ENCODE data around the gene GNG4. TPM values are rescaled to one million over a fixed set of nuclear protein-coding genes. Genes with fewer than 3 reads are reported as not detected.

Gene GNG4
- total RNA-seq (2014; rRNA removed; shearing (Covaris generic)) (0.32 and 2.0 TPM in 2 replicates), polyA plus RNA-seq (2016; fragmentation: Nextera tagmentation; extraction: Ambion mirVana) (1.2 and 1.6 TPM in 2 replicates)

GRCh38 chr1:235649368-235650163 lies at the start of gene GNG4:
Gene GNG4 (minus strand): TSS chr1:235649784. CDS start chr1:235583838, 65,946 bp downstream.
- H3K36me3 ChIP-seq (ENCODE audit: low read depth) = no peaks in the 10 kb centered on the region
- H3K4me3 ChIP-seq = peak within 1 kb of the TSS; percentile 67
- peaks cover 32% of the 10 kb centered on the region for H3K27me3 ChIP-seq (replicated peaks; ENCODE audit: insufficient read depth)
- H3K9me2 ChIP-seq (ENCODE audit: insufficient read depth) = no peaks in the 10 kb centered on the region
- DNase-seq = peak; percentile 48
- TF ChIP-seq EZH2phosphoT487 (IDR thresholded peaks at IDR 0.05; ENCODE audit: insufficient read depth, low read depth) = no peak
- TF ChIP-seq EZH2 (IDR thresholded peaks at IDR 0.05; ENCODE audit: insufficient read depth, poor library complexity, severe bottlenecking) = peak; percentile 75
- peak within 1 kb of the TSS; percentile 11 for H2AFZ ChIP-seq
- no peaks in the 10 kb centered on the region for H3K4me1 ChIP-seq (ENCODE audit: insufficient read depth)
- H4K20me1 ChIP-seq (ENCODE audit: insufficient read depth) = no peaks in the 10 kb centered on the region
- H3K27ac ChIP-seq = no peak within 1 kb of the TSS
- WGBS, 2 experiments (ENCODE audit: low coverage in 1 of 2, low lambda C conversion rate in 2 of 2, missing lambda C conversion rate in 2 of 2) = 1 to 4% methylated on average over 25 to 52 of the region's 111 CpGs
- H3F3A ChIP-seq (ENCODE audit: insufficient read depth) = no peaks in the 10 kb centered on the region
- no peaks in the 10 kb centered on the region for H3K9me3 ChIP-seq (ENCODE audit: low read depth)
- peak within 1 kb of the TSS; percentile 60 for H3K4me2 ChIP-seq (ENCODE audit: unreplicated experiment)
- H3K79me2 ChIP-seq (ENCODE audit: insufficient read depth) = no peaks in the 10 kb centered on the region
- H3K9ac ChIP-seq = no peak within 1 kb of the TSS
- in situ Hi-C loops (cut with MboI) = no loop called here

DNA sequence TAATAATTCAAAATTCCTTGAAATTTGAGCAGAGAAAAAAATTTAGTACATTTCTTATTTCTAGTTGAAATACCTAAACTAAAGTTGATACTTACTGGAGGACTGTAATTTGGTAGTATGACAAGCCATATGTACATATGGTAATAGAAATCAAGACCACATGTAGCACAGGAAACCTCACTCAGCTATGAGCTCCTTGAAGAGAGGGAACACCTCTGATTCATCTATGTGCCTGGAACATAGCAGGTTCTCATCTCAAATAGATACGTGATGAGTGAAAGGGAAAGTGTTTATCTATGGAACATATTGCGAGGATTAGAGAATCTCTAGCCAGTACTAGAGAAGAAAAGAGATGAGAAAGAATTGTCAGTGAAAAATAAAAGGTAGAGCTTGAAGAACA lies 47.9 kb upstream of the GNG4 start:
- Histone ChIP-seq H3K36me3 (ENCODE audit: low read depth) (no peaks in the 10 kb centered on the region), H3K27me3 (replicated peaks; ENCODE audit: insufficient read depth) (no peaks in the 10 kb centered on the region), H3K27ac (no peak overlapping the region), H3K4me1 (ENCODE audit: insufficient read depth) (no peaks in the 10 kb centered on the region), H4K20me1 (ENCODE audit: insufficient read depth) (no peaks in the 10 kb centered on the region), H3K9me3 (ENCODE audit: low read depth) (no peaks in the 10 kb centered on the region), H3K4me2 (ENCODE audit: unreplicated experiment) (no peak overlapping the region), H3K9me2 (ENCODE audit: insufficient read depth) (no peaks in the 10 kb centered on the region), H2AFZ (no peak overlapping the region), H3F3A (ENCODE audit: insufficient read depth) (no peaks in the 10 kb centered on the region), H3K4me3 (no peak overlapping the region), H3K9ac (no peak overlapping the region), H3K79me2 (ENCODE audit: insufficient read depth) (no peaks in the 10 kb centered on the region)
- TF ChIP-seq EZH2 (IDR thresholded peaks at IDR 0.05; ENCODE audit: insufficient read depth, poor library complexity, severe bottlenecking) (no peak), EZH2phosphoT487 (IDR thresholded peaks at IDR 0.05; ENCODE audit: insufficient read depth, low read depth) (no peak)
- in situ Hi-C loops (cut with MboI) = no loop called here
- WGBS, 2 experiments (ENCODE audit: low coverage in 1 of 2, low lambda C conversion rate in 2 of 2, missing lambda C conversion rate in 2 of 2) = 91 to 92% methylated on average over 2 of the region's 2 CpGs
- DNase-seq = no peak

GRCh38 chr1:235689356-235689755 lies 39.8 kb upstream of the GNG4 start:
- Histone ChIP-seq H3K9me2 (ENCODE audit: insufficient read depth) (no peaks in the 10 kb centered on the region), H3K9ac (no peak overlapping the region), H3K9me3 (ENCODE audit: low read depth) (no peaks in the 10 kb centered on the region), H3K27ac (no peak overlapping the region), H2AFZ (no peak overlapping the region), H3K4me1 (ENCODE audit: insufficient read depth) (no peaks in the 10 kb centered on the region), H3K36me3 (ENCODE audit: low read depth) (peaks cover 5% of the 10 kb centered on the region; the same call in 1 of the 2 replicates), H3F3A (ENCODE audit: insufficient read depth) (no peaks in the 10 kb centered on the region), H3K4me3 (no peak overlapping the region), H3K79me2 (ENCODE audit: insufficient read depth) (no peaks in the 10 kb centered on the region), H3K27me3 (replicated peaks; ENCODE audit: insufficient read depth) (no peaks in the 10 kb centered on the region), H4K20me1 (ENCODE audit: insufficient read depth) (no peaks in the 10 kb centered on the region), H3K4me2 (ENCODE audit: unreplicated experiment) (no peak overlapping the region)
- in situ Hi-C loops (cut with MboI) = no loop called here
- DNase-seq = no peak
- 93 to 96% methylated on average over 4 of the region's 4 CpGs for WGBS, 2 experiments (ENCODE audit: low coverage in 1 of 2, low lambda C conversion rate in 2 of 2, missing lambda C conversion rate in 2 of 2)
- TF ChIP-seq EZH2phosphoT487 (IDR thresholded peaks at IDR 0.05; ENCODE audit: insufficient read depth, low read depth) (no peak), EZH2 (IDR thresholded peaks at IDR 0.05; ENCODE audit: insufficient read depth, poor library complexity, severe bottlenecking) (no peak)

DNA sequence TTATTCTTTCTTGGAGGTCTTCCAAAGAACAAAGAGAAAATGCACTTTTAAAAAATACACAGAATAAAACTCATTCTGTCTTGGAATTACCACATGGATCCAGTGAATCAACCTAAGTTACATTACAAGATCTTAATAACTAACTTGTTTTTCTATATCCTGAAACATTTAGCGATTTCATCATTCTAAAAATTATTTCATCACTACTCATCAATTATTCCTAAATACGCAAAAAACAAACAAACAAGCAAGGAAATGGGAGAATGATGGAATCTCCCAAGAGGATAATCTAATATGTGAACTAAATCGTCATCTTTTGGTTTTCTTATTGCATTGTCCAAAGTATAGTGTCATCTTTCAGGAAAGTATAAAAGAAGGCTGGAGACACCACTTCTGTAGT lies 38.5 kb upstream of the GNG4 start:
- H3K36me3 ChIP-seq (ENCODE audit: low read depth) = peaks cover 5% of the 10 kb centered on the region; the same call in 1 of the 2 replicates
- no peak overlapping the region for H3K27ac ChIP-seq
- no peaks in the 10 kb centered on the region for H3K4me1 ChIP-seq (ENCODE audit: insufficient read depth)
- H3K79me2 ChIP-seq (ENCODE audit: insufficient read depth) = no peaks in the 10 kb centered on the region
- no peaks in the 10 kb centered on the region for H3F3A ChIP-seq (ENCODE audit: insufficient read depth)
- in situ Hi-C loops (cut with MboI) = no loop called here
- H3K4me2 ChIP-seq (ENCODE audit: unreplicated experiment) = no peak overlapping the region
- H3K9me2 ChIP-seq (ENCODE audit: insufficient read depth) = no peaks in the 10 kb centered on the region
- no peaks in the 10 kb centered on the region for H3K27me3 ChIP-seq (replicated peaks; ENCODE audit: insufficient read depth)
- WGBS, 2 experiments (ENCODE audit: low coverage in 1 of 2, low lambda C conversion rate in 2 of 2, missing lambda C conversion rate in 2 of 2) = 70 to 78% methylated on average over 3 of the region's 3 CpGs
- H3K9ac ChIP-seq = no peak overlapping the region
- no peak overlapping the region for H3K4me3 ChIP-seq
- no peaks in the 10 kb centered on the region for H4K20me1 ChIP-seq (ENCODE audit: insufficient read depth)
- TF ChIP-seq EZH2 (IDR thresholded peaks at IDR 0.05; ENCODE audit: insufficient read depth, poor library complexity, severe bottlenecking) (no peak), EZH2phosphoT487 (IDR thresholded peaks at IDR 0.05; ENCODE audit: insufficient read depth, low read depth) (no peak)
- H2AFZ ChIP-seq = no peak overlapping the region
- H3K9me3 ChIP-seq (ENCODE audit: low read depth) = no peaks in the 10 kb centered on the region
- no peak for DNase-seq

Measured in GM23248 (cell line).